K562 (cell line): Measurements from ENCODE around the gene CCDC60. TPM values are rescaled to one million over a fixed set of nuclear protein-coding genes. Genes with fewer than 3 reads are reported as not detected.

ENCODE experiments used
- ATAC-seq: fragments of 200-7000 bp; cut with Tn5 transposase; 3 replicates; pipeline ENCODE4 v1.9.1; 2020; ENCODE audit warnings: moderate library complexity
- BruUV-seq: library from RNA; stranded (reverse); fragments of 400-500 nt; replicated peaks from 2 replicates; lab custom pipeline; 2021; lab: Mats Ljungman, UMichigan
- CTCF ChIA-PET: fragments of 300-600 bp; formaldehyde crosslinking; extraction: SDS; loops from one replicate; lab custom pipeline; 2021; ENCODE audit warnings: low intra/inter-chr PET ratio; lab: Yijun Ruan, JAX
- POLR2A ChIA-PET: fragments of 300-600, 350-650 bp; sonication (Branson Sonifier 250); formaldehyde crosslinking; extraction: SDS; loops from one replicate; lab custom pipeline; 2021; ENCODE audit warnings: antibody characterized with exemption, inconsistent platforms; lab: Yijun Ruan, JAX
- DNase-seq, 4 experiments: peaks; one replicate each; pipeline versions ENCODE4 v3.0.0 to v3.0.0-alpha.2; 2011 to 2018; ENCODE audit warnings: low spot score in 3 of 4, mixed read lengths in 3 of 4; ENCODE audit errors: extremely low read depth in 1 of 4
- FAIRE-seq: peaks from 2 replicates; lab custom pipeline; 2011; peaks lifted over from hg19 to GRCh38; lab: Jason Lieb, UNC
- H2AFZ ChIP-seq: 2 replicates; pipeline ENCODE4 v1.6.0; 2011; ENCODE audit warnings: low read depth, low read length, control low read depth, inconsistent platforms
- H3K27ac ChIP-seq: fragments of 200-600 bp; 3 replicates; pipeline ENCODE4 v1.8.0; 2011; ENCODE audit warnings: low read depth, mild to moderate bottlenecking, control low read depth, inconsistent platforms, low read length, moderate library complexity, mixed read lengths; ENCODE audit errors: extremely low read depth
- H3K27me3 ChIP-seq, 2 experiments: fragments of 300-600 bp in 1 of 2; 2 replicates in 1 of 2; 3 replicates in 1 of 2; pipeline versions ENCODE4 v1.6.0 to v1.8.0; 2011; ENCODE audit warnings: inconsistent platforms in 2 of 2, low read length in 2 of 2, mild to moderate bottlenecking in 1 of 2, mixed read lengths in 1 of 2, moderate library complexity in 1 of 2; ENCODE audit not compliant: control insufficient read depth in 2 of 2, insufficient read depth in 2 of 2
- H3K36me3 ChIP-seq: fragments of 300-600 bp; 3 replicates; pipeline ENCODE4 v1.8.0; 2011; ENCODE audit warnings: mild to moderate bottlenecking, low read length, inconsistent platforms; ENCODE audit not compliant: control insufficient read depth, insufficient read depth
- H3K4me1 ChIP-seq, 2 experiments: fragments of 200-600 bp in 1 of 2; replicated peaks in 1 of 2; 2 replicates in 1 of 2; 3 replicates in 1 of 2; pipeline versions ENCODE4 v1.5.1 to v1.8.0; 2011; ENCODE audit warnings: inconsistent platforms in 2 of 2, low read length in 2 of 2, mild to moderate bottlenecking in 1 of 2, mixed read lengths in 1 of 2, moderate library complexity in 1 of 2; ENCODE audit not compliant: control insufficient read depth in 2 of 2, insufficient read depth in 2 of 2
- H3K4me2 ChIP-seq: 2 replicates; pipeline ENCODE4 v1.6.1; 2011; ENCODE audit warnings: low read length, control low read depth, inconsistent platforms, mixed read lengths; ENCODE audit not compliant: insufficient read depth
- H3K4me3 ChIP-seq: fragments of 200-600 bp; sonication (generic), shearing (Covaris generic); 2 replicates; pipeline ENCODE4 v1.5.1; 2016; ENCODE audit warnings: control low read depth, inconsistent platforms
- H3K79me2 ChIP-seq: fragments of 200-600 bp; 3 replicates; pipeline ENCODE4 v1.8.0; 2011; ENCODE audit warnings: low read length, inconsistent platforms; ENCODE audit not compliant: control insufficient read depth, insufficient read depth
- H3K9ac ChIP-seq, 2 experiments: 2 replicates each; pipeline versions ENCODE4 v1.6.0 to v1.6.1; 2011; ENCODE audit warnings: low read depth in 2 of 2, low read length in 2 of 2, control low read depth in 1 of 2, inconsistent platforms in 1 of 2, mild to moderate bottlenecking in 1 of 2, mixed read lengths in 1 of 2; ENCODE audit not compliant: insufficient read depth in 1 of 2
- H3K9me1 ChIP-seq: one replicate; pipeline ENCODE4 v1.6.0; 2011; ENCODE audit warnings: inconsistent platforms, mild to moderate bottlenecking, low read length, moderate library complexity; ENCODE audit not compliant: control insufficient read depth, insufficient read depth
- H3K9me3 ChIP-seq: replicated peaks from 2 replicates; pipeline ENCODE4 v1.5.1; 2011; ENCODE audit warnings: low read depth, low read length, inconsistent platforms; ENCODE audit not compliant: control insufficient read depth, insufficient read depth
- H4K20me1 ChIP-seq: replicated peaks from 2 replicates; pipeline ENCODE4 v1.6.1; 2011; ENCODE audit warnings: low read length, inconsistent platforms, mixed read lengths; ENCODE audit not compliant: control insufficient read depth, insufficient read depth
- DPF2 ChIP-seq: fragments of 450-650 bp; IDR thresholded peaks from 2 replicates; pipeline ENCODE4 v1.6.1; 2016
- HEY1 ChIP-seq: fragments of 250-450 bp; sonication (Bioruptor Pico); IDR thresholded peaks from 2 replicates; pipeline ENCODE4 v1.5.0; 2020; ENCODE audit warnings: mild to moderate bottlenecking, moderate library complexity, borderline replicate concordance
- MTA2 ChIP-seq: fragments of 450-650 bp; IDR thresholded peaks from 2 replicates; pipeline ENCODE4 v1.6.1; 2016; ENCODE audit warnings: low read depth
- NCOA4 ChIP-seq: fragments of 450-650 bp; IDR thresholded peaks from 2 replicates; pipeline ENCODE4 v1.6.1; 2018; ENCODE audit warnings: mild to moderate bottlenecking; ENCODE audit not compliant: partially characterized antibody
- SAP30 ChIP-seq: fragments of 200-600 bp; sonication (generic); IDR thresholded peaks from 2 replicates; pipeline ENCODE4 v1.6.1; 2012; ENCODE audit warnings: borderline replicate concordance, low read depth, mild to moderate bottlenecking, moderate library complexity, low read length, control low read depth, inconsistent platforms; ENCODE audit not compliant: insufficient read depth, poor library complexity, severe bottlenecking
- ZNF224 ChIP-seq: sonication (generic); formaldehyde crosslinking; IDR thresholded peaks from 2 replicates; pipeline ENCODE4 v1.8.0; 2022; ENCODE audit warnings: mild to moderate bottlenecking, missing genetic modification reagents
- ZNF24 ChIP-seq: fragments of 450-650 bp; IDR thresholded peaks from 2 replicates; pipeline ENCODE4 v1.6.1; 2016
- ZNF41 ChIP-seq: fragments of 250-450 bp; sonication (Bioruptor Pico); conservative IDR thresholded peaks from 2 replicates; pipeline ENCODE4 v1.4.0; 2020; ENCODE audit warnings: mild to moderate bottlenecking
- WGBS: fragments of 100-300 bp; shearing (Covaris generic); methylation state at CpG from one replicate; pipeline ENCODE4 v1.1.6; 2016; ENCODE audit warnings: low coverage, mixed read lengths; ENCODE audit not compliant: insufficient coverage; ENCODE audit errors: missing lambda C conversion rate; 5-methylcytosine and 5-hydroxymethylcytosine counted together
- in situ Hi-C: fragments of 300-500 bp; cut with MboI; formaldehyde crosslinking; loops from 4 replicates; pipeline ENCODE4 v1.15.0; 2018; ENCODE audit warnings: inconsistent platforms, mixed read lengths
- intact Hi-C: fragments of 100-400 bp; cut with micrococcal nuclease; formaldehyde crosslinking; loops from 2 replicates; pipeline ENCODE4 v1.14.2; 2022
- polyA plus RNA-seq, 8 experiments: library from polyadenylated mRNA; depleted of rRNA in 4 of 8; stranded (reverse) in 5 of 8; unstranded in 3 of 8; fragments of >200 nt; fragmentation: Nextera tagmentation in 2 of 8; fragmentation: Illumina TruSeq in 1 of 8; extraction: Ambion mirVana in 2 of 8; extraction: Trizol in 1 of 8; gene quantifications; 2 replicates each; pipeline versions ENCODE4 v1.2.1 to v1.2.3, GENCODE V29; 2011 to 2014; ENCODE audit warnings: inconsistent platforms in 1 of 8, missing spikeins in 1 of 8
- total RNA-seq, 7 experiments: library from RNA; depleted of rRNA in 6 of 7; stranded (reverse); fragments of >200 nt in 6 of 7; fragmentation: Illumina TruSeq in 2 of 7; extraction: Trizol in 2 of 7; gene quantifications; 2 replicates each; pipeline versions ENCODE4 v1.2.1 to v1.2.3, GENCODE V29; 2011 to 2021; ENCODE audit warnings: low replicate concordance in 1 of 7
- TF ChIP-seq, protein P1 (sequence below): fragments of 250-450 bp; sonication (Bioruptor Pico); IDR thresholded peaks from 2 replicates; pipeline ENCODE4 v1.5.0; 2021; ENCODE audit warnings: mild to moderate bottlenecking, borderline replicate concordance
- TF ChIP-seq, protein P2 (sequence below), 2 experiments: IDR thresholded peaks; 2 replicates each; pipeline ENCODE4 v1.6.1; 2011; ENCODE audit warnings: borderline replicate concordance in 1 of 2, control low read depth in 1 of 2, low read depth in 1 of 2, low read length in 1 of 2, mild to moderate bottlenecking in 1 of 2, mixed read lengths in 1 of 2, moderate library complexity in 1 of 2; ENCODE audit not compliant: insufficient read depth in 1 of 2, insufficient read length in 1 of 2, poor library complexity in 1 of 2, severe bottlenecking in 1 of 2; ENCODE audit errors: extremely low read depth in 1 of 2

The CCDC60 gene
- total and polyA plus RNA-seq, 9 of the 15 experiments (the other 6 are each of a cell fraction or from before 2014, with no cell fraction given) = not detected

DNA sequence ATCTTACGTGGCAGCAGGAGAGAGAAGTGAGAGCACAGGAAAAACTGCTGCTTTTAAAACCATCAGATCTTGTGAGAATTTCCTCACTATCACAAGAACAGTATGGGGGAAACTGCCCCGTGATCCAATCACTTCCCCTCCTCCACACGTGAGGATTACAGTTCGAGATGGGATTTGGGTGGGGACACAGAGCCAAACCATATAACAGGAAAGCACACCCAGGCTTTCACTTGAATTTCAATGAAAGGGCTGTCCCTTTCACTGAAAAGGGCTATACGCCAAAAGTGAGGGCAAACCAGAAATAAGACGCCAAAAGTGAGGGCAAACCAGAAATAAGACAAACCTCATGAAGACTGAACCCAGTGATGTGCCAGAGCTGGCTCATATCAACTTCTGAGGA is 236.2 kb downstream of the CCDC60 start (continued):
- no peak for TF ChIP-seq SAP30
- TF ChIP-seq NCOA4 = no peak
- no peak for TF ChIP-seq DPF2
- TF ChIP-seq ZNF41 (CRISPR knock-in tag) = no peak
- TF ChIP-seq MTA2 = no peak
- TF ChIP-seq ZNF224 = no peak
- TF ChIP-seq, protein P1, sequence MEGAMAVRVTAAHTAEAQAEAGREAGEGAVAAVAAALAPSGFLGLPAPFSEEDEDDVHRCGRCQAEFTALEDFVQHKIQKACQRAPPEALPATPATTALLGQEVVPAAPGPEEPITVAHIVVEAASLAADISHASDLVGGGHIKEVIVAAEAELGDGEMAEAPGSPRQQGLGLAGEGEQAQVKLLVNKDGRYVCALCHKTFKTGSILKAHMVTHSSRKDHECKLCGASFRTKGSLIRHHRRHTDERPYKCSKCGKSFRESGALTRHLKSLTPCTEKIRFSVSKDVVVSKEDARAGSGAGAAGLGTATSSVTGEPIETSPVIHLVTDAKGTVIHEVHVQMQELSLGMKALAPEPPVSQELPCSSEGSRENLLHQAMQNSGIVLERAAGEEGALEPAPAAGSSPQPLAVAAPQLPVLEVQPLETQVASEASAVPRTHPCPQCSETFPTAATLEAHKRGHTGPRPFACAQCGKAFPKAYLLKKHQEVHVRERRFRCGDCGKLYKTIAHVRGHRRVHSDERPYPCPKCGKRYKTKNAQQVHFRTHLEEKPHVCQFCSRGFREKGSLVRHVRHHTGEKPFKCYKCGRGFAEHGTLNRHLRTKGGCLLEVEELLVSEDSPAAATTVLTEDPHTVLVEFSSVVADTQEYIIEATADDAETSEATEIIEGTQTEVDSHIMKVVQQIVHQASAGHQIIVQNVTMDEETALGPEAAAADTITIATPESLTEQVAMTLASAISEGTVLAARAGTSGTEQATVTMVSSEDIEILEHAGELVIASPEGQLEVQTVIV = no peak
- TF ChIP-seq HEY1 (CRISPR knock-in tag) = no peak

DNA sequence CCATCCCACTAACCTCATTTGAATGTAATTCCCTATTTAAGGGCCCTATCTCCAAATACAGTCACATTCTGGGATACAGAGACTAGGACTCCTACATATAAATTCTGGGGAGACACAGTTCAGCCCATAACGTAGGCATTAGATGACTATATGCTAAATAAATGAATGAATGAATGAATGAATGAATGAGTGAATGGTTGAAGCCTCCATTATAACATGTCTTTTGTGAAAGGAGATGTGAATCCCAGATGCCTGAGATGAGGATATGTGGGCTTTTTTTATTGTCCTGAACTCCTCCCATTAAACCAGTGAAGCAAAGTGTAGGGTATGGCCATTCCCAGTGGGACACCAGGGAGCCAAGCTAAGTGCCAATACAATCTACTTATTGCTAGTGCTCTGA is 238.6 kb downstream of the CCDC60 start:
- WGBS = 0% methylated on average over 1 of the region's 1 CpG
- ChIA-PET CTCF (no interaction called here), POLR2A (interaction anchor here (1.1 kb wide), 1 partner anchor 9 kb away, joined by 4 read pairs; no protein-coding TSS in a partner anchor)
- Histone ChIP-seq H3K4me1 (no peaks in the 10 kb centered on the region), H3K27ac (no peak overlapping the region), H3K36me3 (no peaks in the 10 kb centered on the region), H3K4me2 (no peak overlapping the region), H3K79me2 (no peaks in the 10 kb centered on the region), H4K20me1 (no peaks in the 10 kb centered on the region), H3K9me1 (no peaks in the 10 kb centered on the region), H3K27me3 (no peaks in the 10 kb centered on the region; a peak in 2 of 5 replicates), H3K9ac (no peak overlapping the region), H3K9me3 (no peaks in the 10 kb centered on the region), H2AFZ (no peak overlapping the region), H3K4me3 (no peak overlapping the region)
- DNase-seq (no peak), FAIRE-seq (no peak), ATAC-seq (no peak)
- peak; percentile 72; the same call in 1 of the 2 replicates for TF ChIP-seq ZNF24
- TF ChIP-seq, protein P2, sequence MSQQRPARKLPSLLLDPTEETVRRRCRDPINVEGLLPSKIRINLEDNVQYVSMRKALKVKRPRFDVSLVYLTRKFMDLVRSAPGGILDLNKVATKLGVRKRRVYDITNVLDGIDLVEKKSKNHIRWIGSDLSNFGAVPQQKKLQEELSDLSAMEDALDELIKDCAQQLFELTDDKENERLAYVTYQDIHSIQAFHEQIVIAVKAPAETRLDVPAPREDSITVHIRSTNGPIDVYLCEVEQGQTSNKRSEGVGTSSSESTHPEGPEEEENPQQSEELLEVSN (IDR thresholded peaks at IDR 0.05; ENCODE audit: borderline replicate concordance in 1 of 2, extremely low read depth in 1 of 2, insufficient read depth in 1 of 2, insufficient read length in 1 of 2, low read depth in 1 of 2, low read length in 1 of 2, poor library complexity in 1 of 2, severe bottlenecking in 1 of 2) = no peak
- intact Hi-C loops (no loop called here), in situ Hi-C loops (no loop called here)
- no TSS peak for BruUV-seq
